ENCODE data around the gene GYS2. TPM values are rescaled to one million over a fixed set of nuclear protein-coding genes. Genes with fewer than 3 reads are reported as not detected.

The GYS2 gene
- total RNA-seq, 1 experiment from 2014 or later = not detected

- Histone ChIP-seq H3K36me3 (ENCODE audit: low read depth, low read length) (peaks cover 9% of the 10 kb centered on the region), H3K27ac (ENCODE audit: low read length) (no peak overlapping the region), H3K27me3 (ENCODE audit: low read length) (no peaks in the 10 kb centered on the region), H3F3A (ENCODE audit: low read length, unreplicated experiment) (no peaks in the 10 kb centered on the region), H3K4me1 (ENCODE audit: insufficient read depth, low read length) (no peaks in the 10 kb centered on the region), H2AFZ (ENCODE audit: low read length) (no peak overlapping the region), H3K9me2 (replicated peaks; ENCODE audit: low read length) (no peaks in the 10 kb centered on the region), H4K20me1 (ENCODE audit: low read length) (no peaks in the 10 kb centered on the region), H3K4me3 (ENCODE audit: low read length) (no peak overlapping the region), H3K9me3 (ENCODE audit: low read length) (no peaks in the 10 kb centered on the region), H3K9ac (ENCODE audit: low read length) (no peak overlapping the region), H3K4me2 (ENCODE audit: low read length) (no peak overlapping the region), H3K79me2 (ENCODE audit: low read length) (no peaks in the 10 kb centered on the region)
- intact Hi-C loops (cut with micrococcal nuclease) = no loop called here
- ATAC-seq (no peak), DNase-seq (no peak)
- ChIA-PET POLR2A (ENCODE audit: unreplicated experiment) (no interaction called here), CTCF (no interaction called here)
- BruUV-seq (replicated peaks) = no TSS peak
- TF ChIP-seq EZH2phosphoT487 (IDR thresholded peaks at IDR 0.05; ENCODE audit: borderline replicate concordance, low read length) = no peak
- no peak for TF ChIP-seq EZH2 (IDR thresholded peaks at IDR 0.05; ENCODE audit: low read length, unreplicated experiment)
- TF ChIP-seq CTCF (conservative IDR thresholded peaks at IDR 0.05; ENCODE audit: low read depth, low read length) = no peak
These were observed 88.4 kb downstream of the GYS2 start for GRCh38 chr12:21516281-21516680.

- no peak overlapping the region for H3K4me3 ChIP-seq (ENCODE audit: low read length)
- CTCF ChIA-PET = no interaction called here
- H3K9me3 ChIP-seq (ENCODE audit: low read length) = no peaks in the 10 kb centered on the region
- no peak for ATAC-seq
- TF ChIP-seq CTCF (conservative IDR thresholded peaks at IDR 0.05; ENCODE audit: low read depth, low read length) = no peak
- no peak for TF ChIP-seq EZH2 (IDR thresholded peaks at IDR 0.05; ENCODE audit: low read length, unreplicated experiment)
- TF ChIP-seq EZH2phosphoT487 (IDR thresholded peaks at IDR 0.05; ENCODE audit: borderline replicate concordance, low read length) = no peak
- peaks cover 7% of the 10 kb centered on the region for H3K36me3 ChIP-seq (ENCODE audit: low read depth, low read length)
- no peak for DNase-seq
- peaks cover 9% of the 10 kb centered on the region; the same call in 1 of the 2 replicates for H4K20me1 ChIP-seq (ENCODE audit: low read length)
- intact Hi-C loops (cut with micrococcal nuclease) = no loop called here
- POLR2A ChIA-PET (ENCODE audit: unreplicated experiment) = no interaction called here
- H3K4me2 ChIP-seq (ENCODE audit: low read length) = no peak overlapping the region
- no peaks in the 10 kb centered on the region for H3F3A ChIP-seq (ENCODE audit: low read length, unreplicated experiment)
- H3K27ac ChIP-seq (ENCODE audit: low read length) = no peak overlapping the region
- no peaks in the 10 kb centered on the region for H3K4me1 ChIP-seq (ENCODE audit: insufficient read depth, low read length)
- H3K9me2 ChIP-seq (replicated peaks; ENCODE audit: low read length) = no peaks in the 10 kb centered on the region
- peaks cover 30% of the 10 kb centered on the region for H3K79me2 ChIP-seq (ENCODE audit: low read length)
- no TSS peak for BruUV-seq (replicated peaks)
- no peak overlapping the region for H2AFZ ChIP-seq (ENCODE audit: low read length)
- H3K27me3 ChIP-seq (ENCODE audit: low read length) = no peaks in the 10 kb centered on the region
- H3K9ac ChIP-seq (ENCODE audit: low read length) = no peak overlapping the region
These were observed 94.9 kb downstream of the GYS2 start for GRCh38 chr12:21509768-21510167.

GRCh38 chr12:21507849-21508248 lies 96.8 kb downstream of the GYS2 start:
- TF ChIP-seq CTCF (conservative IDR thresholded peaks at IDR 0.05; ENCODE audit: low read depth, low read length) = no peak
- no peak for TF ChIP-seq EZH2phosphoT487 (IDR thresholded peaks at IDR 0.05; ENCODE audit: borderline replicate concordance, low read length)
- TF ChIP-seq EZH2 (IDR thresholded peaks at IDR 0.05; ENCODE audit: low read length, unreplicated experiment) = no peak
- ATAC-seq = no peak
- no peak for DNase-seq
- Histone ChIP-seq H3K9me2 (replicated peaks; ENCODE audit: low read length) (no peaks in the 10 kb centered on the region), H3K4me1 (ENCODE audit: insufficient read depth, low read length) (peaks cover 8% of the 10 kb centered on the region), H3K9ac (ENCODE audit: low read length) (no peak overlapping the region), H2AFZ (ENCODE audit: low read length) (no peak overlapping the region), H3K9me3 (ENCODE audit: low read length) (no peaks in the 10 kb centered on the region), H3K79me2 (ENCODE audit: low read length) (peaks cover 49% of the 10 kb centered on the region), H3F3A (ENCODE audit: low read length, unreplicated experiment) (no peaks in the 10 kb centered on the region), H3K4me3 (ENCODE audit: low read length) (no peak overlapping the region), H3K27ac (ENCODE audit: low read length) (no peak overlapping the region), H3K27me3 (ENCODE audit: low read length) (no peaks in the 10 kb centered on the region), H4K20me1 (ENCODE audit: low read length) (peaks cover 23% of the 10 kb centered on the region), H3K36me3 (ENCODE audit: low read depth, low read length) (peaks cover 7% of the 10 kb centered on the region), H3K4me2 (ENCODE audit: low read length) (no peak overlapping the region)
- CTCF ChIA-PET = no interaction called here
- BruUV-seq (replicated peaks) = no TSS peak
- POLR2A ChIA-PET (ENCODE audit: unreplicated experiment) = no interaction called here
- intact Hi-C loops (cut with micrococcal nuclease) = no loop called here

Data from PC-3 (cell line).